AG10803 (cell line): ENCODE results near the gene TRIM34.
"Not testable (repeated sequence)": the region's sequence is repeated elsewhere in the genome, so short reads cannot be mapped to it uniquely, and the experiment has no call there.

Experiments used
- DNase-seq: peaks from one replicate; pipeline ENCODE4 v3.0.0; 2010; ENCODE audit warnings: low read depth
- H3K4me3 ChIP-seq: 2 replicates; pipeline ENCODE4 v1.5.1; 2011; ENCODE audit warnings: mild to moderate bottlenecking, low read length, control low read depth
- TF ChIP-seq, protein P1 (sequence below): conservative IDR thresholded peaks from 2 replicates; pipeline ENCODE4 v1.5.1; 2011; ENCODE audit warnings: mild to moderate bottlenecking, low read length, control low read depth, inconsistent platforms

TRIM34 gene

DNA sequence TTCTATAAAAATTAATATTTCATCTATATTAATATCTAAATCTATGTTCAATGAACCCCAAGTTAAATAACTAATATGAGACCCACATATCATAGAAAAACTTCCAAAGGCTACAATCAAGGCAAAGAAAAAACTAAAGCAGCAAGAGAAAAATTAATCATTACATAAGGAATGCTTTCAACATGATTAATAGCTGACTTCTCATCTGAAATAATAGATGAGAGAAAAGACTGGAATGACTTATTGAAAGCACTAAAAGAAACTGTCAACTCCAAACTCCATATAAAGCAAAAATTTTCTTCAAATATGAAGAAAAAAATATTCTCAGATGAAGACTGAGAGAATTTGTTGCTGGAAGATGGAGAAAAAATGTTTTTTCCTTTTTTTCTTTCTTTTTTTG is 47.0 kb downstream of the TRIM34 start:
- no peak overlapping the region for H3K4me3 ChIP-seq
- no peak for DNase-seq
- TF ChIP-seq, protein P1, sequence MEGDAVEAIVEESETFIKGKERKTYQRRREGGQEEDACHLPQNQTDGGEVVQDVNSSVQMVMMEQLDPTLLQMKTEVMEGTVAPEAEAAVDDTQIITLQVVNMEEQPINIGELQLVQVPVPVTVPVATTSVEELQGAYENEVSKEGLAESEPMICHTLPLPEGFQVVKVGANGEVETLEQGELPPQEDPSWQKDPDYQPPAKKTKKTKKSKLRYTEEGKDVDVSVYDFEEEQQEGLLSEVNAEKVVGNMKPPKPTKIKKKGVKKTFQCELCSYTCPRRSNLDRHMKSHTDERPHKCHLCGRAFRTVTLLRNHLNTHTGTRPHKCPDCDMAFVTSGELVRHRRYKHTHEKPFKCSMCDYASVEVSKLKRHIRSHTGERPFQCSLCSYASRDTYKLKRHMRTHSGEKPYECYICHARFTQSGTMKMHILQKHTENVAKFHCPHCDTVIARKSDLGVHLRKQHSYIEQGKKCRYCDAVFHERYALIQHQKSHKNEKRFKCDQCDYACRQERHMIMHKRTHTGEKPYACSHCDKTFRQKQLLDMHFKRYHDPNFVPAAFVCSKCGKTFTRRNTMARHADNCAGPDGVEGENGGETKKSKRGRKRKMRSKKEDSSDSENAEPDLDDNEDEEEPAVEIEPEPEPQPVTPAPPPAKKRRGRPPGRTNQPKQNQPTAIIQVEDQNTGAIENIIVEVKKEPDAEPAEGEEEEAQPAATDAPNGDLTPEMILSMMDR, result no peak

DNA sequence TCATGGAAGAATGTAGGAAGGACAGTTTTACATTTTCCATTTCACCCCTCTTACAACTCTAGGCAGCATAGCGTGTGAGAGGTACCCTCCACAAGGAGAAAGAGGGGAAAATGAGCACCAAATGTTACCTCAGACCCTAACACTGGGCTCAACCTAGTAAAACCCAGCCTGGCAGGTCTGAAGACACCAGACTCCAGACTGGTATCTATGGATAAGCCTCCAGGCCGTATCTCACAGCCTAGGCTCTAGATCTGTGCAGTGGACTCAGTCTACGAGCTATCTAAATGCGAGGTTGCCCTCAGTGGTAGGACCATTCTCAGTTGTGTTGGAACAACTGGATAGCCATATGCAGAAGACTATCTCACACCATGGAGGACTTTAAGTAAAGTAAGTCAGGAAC is 49.6 kb downstream of the TRIM34 start:
- DNase-seq, result no peak
- TF ChIP-seq, protein P1, result no peak
- no peak overlapping the region for H3K4me3 ChIP-seq

DNA sequence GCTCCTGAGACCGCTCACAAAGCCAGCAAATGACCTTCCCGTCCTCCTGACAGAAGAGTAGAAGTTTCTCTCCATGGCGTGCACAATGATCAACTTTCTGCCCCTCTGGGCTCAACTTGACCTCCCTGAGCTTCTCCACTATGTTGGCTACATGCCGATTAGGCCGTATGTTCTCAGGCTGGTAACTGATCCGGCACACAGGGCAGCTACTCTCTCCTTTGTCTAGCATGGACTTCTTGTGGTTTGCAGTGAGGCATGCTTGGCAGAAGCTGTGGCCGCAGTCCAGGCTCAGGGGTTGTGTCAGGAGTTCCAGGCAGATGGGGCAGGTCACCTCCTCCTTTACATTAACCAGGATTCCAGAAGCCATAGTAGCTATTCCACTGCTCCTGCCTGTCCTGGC is 55.0 kb downstream of the TRIM34 start:
- H3K4me3 ChIP-seq, result no peak overlapping the region
- DNase-seq, result no peak
- TF ChIP-seq, protein P1, result no peak

- not testable (repeated sequence) for DNase-seq, H3K4me3 ChIP-seq
Observed at GRCh38 chr11:5682890-5683441, 58.2 kb downstream of the TRIM34 start.

- H3K4me3 ChIP-seq, result peak overlapping the region; percentile 35
- DNase-seq, result not testable (repeated sequence)
Observed at GRCh38 chr11:5683620-5684019, 58.8 kb downstream of the TRIM34 start.

- DNase-seq, result no peak
- TF ChIP-seq, protein P1, result no peak
- H3K4me3 ChIP-seq, result peak overlapping the region; percentile 60
Observed at GRCh38 chr11:5684036-5684645, 59.3 kb downstream of the TRIM34 start.

- DNase-seq, result peak; percentile 97
- TF ChIP-seq, protein P1, result peak; percentile 79
- H3K4me3 ChIP-seq, result peak within 1 kb of the TSS; percentile 60
Observed at GRCh38 chr11:5684646-5685362, 60.0 kb downstream of the TRIM34 start, which contains the start of gene TRIM5. TSS of gene TRIM5 (minus strand) at chr11:5685074. CDS start at chr11:5680177, 4,897 bp downstream.

DNA sequence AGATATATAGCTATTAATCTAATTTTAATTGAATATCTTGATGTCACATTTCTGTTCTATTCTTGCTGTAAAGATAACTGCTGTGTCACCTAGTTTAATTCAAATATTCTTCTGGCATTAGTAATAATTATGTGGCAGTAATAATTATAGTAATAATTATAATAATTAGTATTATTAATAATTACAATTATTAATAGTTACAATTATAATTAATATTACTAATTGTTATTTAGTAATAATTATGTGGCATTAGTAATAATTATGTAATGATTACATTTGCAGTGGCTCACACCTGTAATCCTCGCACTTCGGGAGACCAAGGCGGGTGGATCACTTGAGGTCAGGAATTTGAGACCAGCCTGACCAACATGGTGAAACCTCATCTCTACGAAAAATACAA is 61.6 kb downstream of the TRIM34 start:
- DNase-seq, result no peak
- TF ChIP-seq, protein P1, result no peak
- no peak overlapping the region for H3K4me3 ChIP-seq
